ENCODE measurements around the gene CAPN13.

DNA sequence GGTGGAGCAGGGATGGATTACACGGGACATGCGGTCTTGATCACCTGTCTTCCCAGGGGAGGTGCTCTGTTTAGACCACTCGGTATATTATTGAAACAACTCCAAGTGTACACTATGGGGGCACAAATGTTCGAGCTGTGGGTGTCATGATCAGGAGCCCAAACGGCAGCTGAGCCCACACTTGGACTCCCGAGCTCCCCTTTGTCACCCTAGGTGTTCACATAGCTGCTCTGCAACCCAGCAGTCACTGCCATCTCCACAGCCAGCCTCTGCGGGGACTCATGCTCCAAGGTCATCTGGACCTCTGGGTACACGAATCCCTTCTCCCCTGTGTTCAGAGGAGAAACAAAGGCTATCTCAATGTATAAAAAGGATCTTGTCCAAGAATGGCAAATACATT is 46.0 kb downstream of the CAPN13 start:
- no peak for TF ChIP-seq POLR2AphosphoS5 (IDR thresholded peaks at IDR 0.05; ENCODE audit: low read depth, low read length)
- no peak for TF ChIP-seq NRF1 (IDR thresholded peaks at IDR 0.05; ENCODE audit: low read depth, low read length)
- no peak for TF ChIP-seq RXRA (IDR thresholded peaks at IDR 0.05; ENCODE audit: borderline replicate concordance, low read depth)
- TF ChIP-seq, protein P1, sequence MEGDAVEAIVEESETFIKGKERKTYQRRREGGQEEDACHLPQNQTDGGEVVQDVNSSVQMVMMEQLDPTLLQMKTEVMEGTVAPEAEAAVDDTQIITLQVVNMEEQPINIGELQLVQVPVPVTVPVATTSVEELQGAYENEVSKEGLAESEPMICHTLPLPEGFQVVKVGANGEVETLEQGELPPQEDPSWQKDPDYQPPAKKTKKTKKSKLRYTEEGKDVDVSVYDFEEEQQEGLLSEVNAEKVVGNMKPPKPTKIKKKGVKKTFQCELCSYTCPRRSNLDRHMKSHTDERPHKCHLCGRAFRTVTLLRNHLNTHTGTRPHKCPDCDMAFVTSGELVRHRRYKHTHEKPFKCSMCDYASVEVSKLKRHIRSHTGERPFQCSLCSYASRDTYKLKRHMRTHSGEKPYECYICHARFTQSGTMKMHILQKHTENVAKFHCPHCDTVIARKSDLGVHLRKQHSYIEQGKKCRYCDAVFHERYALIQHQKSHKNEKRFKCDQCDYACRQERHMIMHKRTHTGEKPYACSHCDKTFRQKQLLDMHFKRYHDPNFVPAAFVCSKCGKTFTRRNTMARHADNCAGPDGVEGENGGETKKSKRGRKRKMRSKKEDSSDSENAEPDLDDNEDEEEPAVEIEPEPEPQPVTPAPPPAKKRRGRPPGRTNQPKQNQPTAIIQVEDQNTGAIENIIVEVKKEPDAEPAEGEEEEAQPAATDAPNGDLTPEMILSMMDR (IDR thresholded peaks at IDR 0.05) = no peak
- TF ChIP-seq, protein P2, sequence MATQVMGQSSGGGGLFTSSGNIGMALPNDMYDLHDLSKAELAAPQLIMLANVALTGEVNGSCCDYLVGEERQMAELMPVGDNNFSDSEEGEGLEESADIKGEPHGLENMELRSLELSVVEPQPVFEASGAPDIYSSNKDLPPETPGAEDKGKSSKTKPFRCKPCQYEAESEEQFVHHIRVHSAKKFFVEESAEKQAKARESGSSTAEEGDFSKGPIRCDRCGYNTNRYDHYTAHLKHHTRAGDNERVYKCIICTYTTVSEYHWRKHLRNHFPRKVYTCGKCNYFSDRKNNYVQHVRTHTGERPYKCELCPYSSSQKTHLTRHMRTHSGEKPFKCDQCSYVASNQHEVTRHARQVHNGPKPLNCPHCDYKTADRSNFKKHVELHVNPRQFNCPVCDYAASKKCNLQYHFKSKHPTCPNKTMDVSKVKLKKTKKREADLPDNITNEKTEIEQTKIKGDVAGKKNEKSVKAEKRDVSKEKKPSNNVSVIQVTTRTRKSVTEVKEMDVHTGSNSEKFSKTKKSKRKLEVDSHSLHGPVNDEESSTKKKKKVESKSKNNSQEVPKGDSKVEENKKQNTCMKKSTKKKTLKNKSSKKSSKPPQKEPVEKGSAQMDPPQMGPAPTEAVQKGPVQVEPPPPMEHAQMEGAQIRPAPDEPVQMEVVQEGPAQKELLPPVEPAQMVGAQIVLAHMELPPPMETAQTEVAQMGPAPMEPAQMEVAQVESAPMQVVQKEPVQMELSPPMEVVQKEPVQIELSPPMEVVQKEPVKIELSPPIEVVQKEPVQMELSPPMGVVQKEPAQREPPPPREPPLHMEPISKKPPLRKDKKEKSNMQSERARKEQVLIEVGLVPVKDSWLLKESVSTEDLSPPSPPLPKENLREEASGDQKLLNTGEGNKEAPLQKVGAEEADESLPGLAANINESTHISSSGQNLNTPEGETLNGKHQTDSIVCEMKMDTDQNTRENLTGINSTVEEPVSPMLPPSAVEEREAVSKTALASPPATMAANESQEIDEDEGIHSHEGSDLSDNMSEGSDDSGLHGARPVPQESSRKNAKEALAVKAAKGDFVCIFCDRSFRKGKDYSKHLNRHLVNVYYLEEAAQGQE (IDR thresholded peaks at IDR 0.05; ENCODE audit: low read depth, low read length) = no peak
- no peak for TF ChIP-seq SIN3A (IDR thresholded peaks at IDR 0.05; ENCODE audit: borderline replicate concordance, low read depth, low read length)
- TF ChIP-seq, protein P3, sequence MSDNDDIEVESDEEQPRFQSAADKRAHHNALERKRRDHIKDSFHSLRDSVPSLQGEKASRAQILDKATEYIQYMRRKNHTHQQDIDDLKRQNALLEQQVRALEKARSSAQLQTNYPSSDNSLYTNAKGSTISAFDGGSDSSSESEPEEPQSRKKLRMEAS (IDR thresholded peaks at IDR 0.05; ENCODE audit: low read depth) = no peak
- no peak for TF ChIP-seq GABPA (IDR thresholded peaks at IDR 0.05; ENCODE audit: low read depth)
- TF ChIP-seq EZH2phosphoT487 (IDR thresholded peaks at IDR 0.05; ENCODE audit: borderline replicate concordance, low read depth) = no peak
- TF ChIP-seq, protein P4, sequence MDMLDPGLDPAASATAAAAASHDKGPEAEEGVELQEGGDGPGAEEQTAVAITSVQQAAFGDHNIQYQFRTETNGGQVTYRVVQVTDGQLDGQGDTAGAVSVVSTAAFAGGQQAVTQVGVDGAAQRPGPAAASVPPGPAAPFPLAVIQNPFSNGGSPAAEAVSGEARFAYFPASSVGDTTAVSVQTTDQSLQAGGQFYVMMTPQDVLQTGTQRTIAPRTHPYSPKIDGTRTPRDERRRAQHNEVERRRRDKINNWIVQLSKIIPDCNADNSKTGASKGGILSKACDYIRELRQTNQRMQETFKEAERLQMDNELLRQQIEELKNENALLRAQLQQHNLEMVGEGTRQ (IDR thresholded peaks at IDR 0.05; ENCODE audit: borderline replicate concordance, low read depth, low read length) = no peak
- TF ChIP-seq MEF2A (IDR thresholded peaks at IDR 0.05; ENCODE audit: borderline replicate concordance, low read depth) = no peak
- no peak for TF ChIP-seq TCF12 (IDR thresholded peaks at IDR 0.05)
- no peak for TF ChIP-seq CHD2 (IDR thresholded peaks at IDR 0.05; ENCODE audit: low read length, partially characterized antibody)
- TF ChIP-seq YY1 (IDR thresholded peaks at IDR 0.05; ENCODE audit: low read depth) = no peak

Data from SK-N-SH (cell line).